SK-N-MC (cell line): ENCODE measurements around the gene PPP1R3C.

Experiments used
- DNase-seq: peaks from one replicate; pipeline ENCODE4 v3.0.0-alpha.2; 2011; ENCODE audit warnings: low read depth, low spot score
- H3K27ac ChIP-seq: fragments of 200-600 bp; sonication (generic); 2 replicates; pipeline ENCODE4 v1.5.1; 2016; ENCODE audit warnings: mixed run types
- H3K36me3 ChIP-seq: fragments of 200-600 bp; sonication (generic); 2 replicates; pipeline ENCODE4 v1.6.1; 2017; ENCODE audit warnings: antibody characterized with exemption, low read length, mixed read lengths; ENCODE audit not compliant: insufficient read depth
- H3K4me3 ChIP-seq: fragments of 200-600 bp; sonication (generic); 2 replicates; pipeline ENCODE4 v1.5.1; 2016
- H3K9ac ChIP-seq: fragments of 200-600 bp; sonication (generic); 2 replicates; pipeline ENCODE4 v1.8.0; 2017; ENCODE audit warnings: mixed run types, mixed read lengths; ENCODE audit not compliant: insufficient read length
- H3K9me3 ChIP-seq: fragments of 200-600 bp; sonication (generic); 2 replicates; pipeline ENCODE4 v1.6.1; 2017; ENCODE audit warnings: low read depth, mild to moderate bottlenecking, antibody characterized with exemption, low read length, moderate library complexity, mixed read lengths
- EZH2 ChIP-seq: fragments of 200-600 bp; sonication (generic); IDR thresholded peaks from one replicate; pipeline ENCODE4 v1.6.1; 2017; ENCODE audit warnings: antibody characterized with exemption
- FOXP2 ChIP-seq: optimal IDR thresholded peaks from 2 replicates; pipeline ENCODE3; 2011; ENCODE audit warnings: mild to moderate bottlenecking, moderate library complexity; ENCODE audit not compliant: insufficient read depth; ENCODE audit errors: extremely low read length, control extremely low read depth
- POLR2AphosphoS5 ChIP-seq: IDR thresholded peaks from 2 replicates; pipeline ENCODE4 v1.6.1; 2012; ENCODE audit warnings: mild to moderate bottlenecking, low read depth, low read length, borderline replicate concordance

The PPP1R3C gene

GRCh38 chr10:91607646-91608403, 25.0 kb downstream of the PPP1R3C start:
- H3K9ac ChIP-seq: no peak overlapping the region
- no peak overlapping the region for H3K4me3 ChIP-seq
- H3K27ac ChIP-seq: peak overlapping the region; percentile 54; the same call in 1 of the 2 replicates
- no peak for DNase-seq
- no peaks in the 10 kb centered on the region for H3K36me3 ChIP-seq
- no peak for TF ChIP-seq POLR2AphosphoS5
- no peak for TF ChIP-seq FOXP2
- no peak for TF ChIP-seq EZH2
- H3K9me3 ChIP-seq: no peaks in the 10 kb centered on the region

DNA sequence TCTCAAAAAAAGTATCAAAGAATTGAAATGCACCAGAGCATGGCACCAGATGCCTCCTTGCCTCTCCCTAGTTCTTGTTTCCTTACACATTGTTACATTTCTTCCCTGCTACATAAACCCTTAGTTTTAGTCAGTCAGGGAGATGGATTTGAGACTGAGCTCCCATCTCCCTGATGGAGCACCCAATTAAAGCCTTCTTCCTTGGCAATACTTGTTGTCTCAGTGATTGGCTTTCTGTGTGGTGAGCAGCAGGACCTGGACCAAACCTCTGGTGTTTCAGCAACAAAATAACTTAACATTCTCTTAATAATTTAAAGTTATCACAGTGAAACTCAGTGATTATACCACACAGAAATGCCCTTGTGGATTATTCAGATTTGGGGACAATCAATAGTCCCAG, 26.9 kb downstream of the PPP1R3C start:
- DNase-seq: no peak
- Histone ChIP-seq H3K27ac (no peak overlapping the region), H3K36me3 (no peaks in the 10 kb centered on the region), H3K4me3 (no peak overlapping the region), H3K9ac (no peak overlapping the region), H3K9me3 (no peaks in the 10 kb centered on the region)
- no peak for TF ChIP-seq POLR2AphosphoS5
- TF ChIP-seq FOXP2: no peak
- no peak for TF ChIP-seq EZH2

- Histone ChIP-seq H3K27ac (0 out of 2 replicates have a peak overlapping the region, but pooled peaks have one; percentile 25), H3K9me3 (no peaks in the 10 kb centered on the region), H3K36me3 (no peaks in the 10 kb centered on the region), H3K4me3 (no peak overlapping the region), H3K9ac (no peak overlapping the region)
- no peak for TF ChIP-seq POLR2AphosphoS5
- TF ChIP-seq FOXP2: no peak
- TF ChIP-seq EZH2: no peak
- no peak for DNase-seq
Observed at GRCh38 chr10:91604553-91605534, 28.0 kb downstream of the PPP1R3C start.

DNA sequence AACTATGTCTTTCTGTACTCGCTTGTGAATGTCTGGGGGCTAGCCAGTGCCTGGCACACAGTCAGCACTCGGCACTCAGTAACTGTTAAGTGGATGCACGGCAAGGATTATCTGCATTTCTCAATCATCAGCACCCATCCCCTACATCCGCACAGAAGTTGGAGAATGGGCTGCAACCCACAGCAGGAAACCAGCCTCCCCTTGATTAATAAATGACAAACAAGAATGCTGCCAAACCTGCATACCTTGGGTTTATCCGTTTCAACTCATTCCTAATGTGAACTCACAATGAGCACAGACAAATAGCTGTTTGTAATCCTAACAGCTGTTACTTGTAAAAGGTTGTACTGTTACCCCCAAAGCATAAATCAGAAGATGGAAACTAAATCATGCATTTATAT, 28.9 kb downstream of the PPP1R3C start:
- Histone ChIP-seq H3K9ac (no peak overlapping the region), H3K36me3 (no peaks in the 10 kb centered on the region), H3K27ac (no peak overlapping the region), H3K4me3 (no peak overlapping the region), H3K9me3 (no peaks in the 10 kb centered on the region)
- no peak for TF ChIP-seq POLR2AphosphoS5
- TF ChIP-seq FOXP2: no peak
- TF ChIP-seq EZH2: no peak
- DNase-seq: no peak

GRCh38 chr10:91602868-91603568, 29.9 kb downstream of the PPP1R3C start:
- Histone ChIP-seq H3K9ac (no peak overlapping the region), H3K27ac (no peak overlapping the region), H3K4me3 (no peak overlapping the region), H3K9me3 (no peaks in the 10 kb centered on the region), H3K36me3 (no peaks in the 10 kb centered on the region)
- TF ChIP-seq FOXP2 (no peak), POLR2AphosphoS5 (no peak), EZH2 (no peak)
- no peak for DNase-seq

DNA sequence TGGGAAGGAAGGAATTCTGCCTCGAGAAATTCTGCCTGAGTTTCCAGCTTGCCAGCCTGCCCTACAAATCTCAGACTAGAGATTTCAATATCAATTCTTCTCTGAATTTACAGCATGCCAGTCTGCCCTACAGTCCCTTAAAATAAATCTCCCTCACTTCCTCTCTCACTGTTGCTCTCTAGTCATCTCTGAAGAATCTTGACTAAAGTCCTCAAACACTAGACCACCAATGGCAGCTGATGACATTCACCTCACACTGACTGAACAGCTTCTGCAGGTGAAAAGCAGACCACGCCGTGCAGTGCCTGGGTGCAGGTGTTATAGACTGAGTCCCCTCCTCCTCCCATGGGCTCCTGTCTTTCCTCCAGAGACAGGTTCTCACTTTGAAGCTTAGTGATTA, 30.4 kb downstream of the PPP1R3C start:
- TF ChIP-seq POLR2AphosphoS5: no peak
- TF ChIP-seq EZH2: no peak
- no peak for TF ChIP-seq FOXP2
- H3K36me3 ChIP-seq: no peaks in the 10 kb centered on the region
- H3K9me3 ChIP-seq: no peaks in the 10 kb centered on the region
- no peak overlapping the region for H3K9ac ChIP-seq
- H3K4me3 ChIP-seq: no peak overlapping the region
- no peak for DNase-seq
- H3K27ac ChIP-seq: no peak overlapping the region

DNA sequence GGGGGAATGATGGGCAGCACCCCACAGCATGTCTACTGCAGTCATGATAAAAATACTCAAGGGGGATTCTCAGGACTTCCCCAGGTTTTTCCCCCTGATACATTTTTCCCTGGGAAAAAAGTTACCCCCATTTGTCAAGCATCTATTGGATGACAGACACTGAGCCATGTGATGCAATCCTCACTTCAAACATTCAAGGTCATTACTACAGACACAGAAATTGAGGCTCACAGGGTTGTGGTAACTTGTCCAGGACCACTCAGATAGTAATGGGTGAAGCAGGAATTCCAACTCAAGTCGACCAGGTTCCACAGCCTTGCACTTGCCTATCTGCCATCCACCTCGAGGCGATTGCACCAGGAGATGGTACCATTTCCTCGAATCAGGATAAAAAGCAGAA, 31.7 kb downstream of the PPP1R3C start:
- H3K9ac ChIP-seq: no peak overlapping the region
- H3K4me3 ChIP-seq: no peak overlapping the region
- DNase-seq: no peak
- no peaks in the 10 kb centered on the region for H3K9me3 ChIP-seq
- no peaks in the 10 kb centered on the region for H3K36me3 ChIP-seq
- no peak overlapping the region for H3K27ac ChIP-seq
- TF ChIP-seq EZH2 (no peak), POLR2AphosphoS5 (no peak), FOXP2 (no peak)
